ENCODE results near the gene CCNG1. TPM values are rescaled to one million over a fixed set of nuclear protein-coding genes. Genes with fewer than 3 reads are reported as not detected.
A peak's percentile ranks its signal among the peaks of the same experiment; 100 is the strongest.
"Not testable (repeated sequence)": the region's sequence is repeated elsewhere in the genome, so short reads cannot be mapped to it uniquely, and the experiment has no call there.

Gene CCNG1
- total RNA-seq, 1 donor from 2014 or later: 86.8 TPM

GRCh38 chr5:163436515-163436914 is 880 bp upstream of the CCNG1 start:
- intact Hi-C loops (cut with DNase I): loop anchor here (2.0 kb wide), 1 partner anchor 68 kb away; the partner anchor contains the start of gene MAT2B
- DNase-seq (no peak), ATAC-seq (ENCODE audit: poor library complexity) (no peak)

- intact Hi-C loops (cut with DNase I): loop anchor here (2.0 kb wide), 1 partner anchor 68 kb away; the partner anchor contains the start of gene MAT2B
- DNase-seq (no peak), ATAC-seq (ENCODE audit: poor library complexity) (no peak)
Observed at GRCh38 chr5:163437011-163437308, 435 bp upstream of the CCNG1 start.

GRCh38 chr5:163439092-163439425 is 1.7 kb downstream of the CCNG1 start:
- DNase-seq (no peak), ATAC-seq (ENCODE audit: poor library complexity) (no peak)
- intact Hi-C loops (cut with DNase I): no loop called here

- no peak for ATAC-seq (ENCODE audit: poor library complexity)
- DNase-seq: no peak
- intact Hi-C loops (cut with DNase I): no loop called here
Observed at GRCh38 chr5:163440954-163441353, 3.6 kb downstream of the CCNG1 start.

GRCh38 chr5:163444526-163444925 is 7.1 kb downstream of the CCNG1 start:
- intact Hi-C loops (cut with DNase I): no loop called here
- ATAC-seq (ENCODE audit: poor library complexity) (no peak), DNase-seq (no peak)

- intact Hi-C loops (cut with DNase I): no loop called here
- ATAC-seq (ENCODE audit: poor library complexity): peak; percentile 79
- DNase-seq: peak; percentile 42
Observed at GRCh38 chr5:163445345-163445744, 8.0 kb downstream of the CCNG1 start.

- ATAC-seq (ENCODE audit: poor library complexity) (no peak), DNase-seq (no peak)
- intact Hi-C loops (cut with DNase I): no loop called here
Observed at GRCh38 chr5:163447191-163447590, 9.8 kb downstream of the CCNG1 start.

DNA sequence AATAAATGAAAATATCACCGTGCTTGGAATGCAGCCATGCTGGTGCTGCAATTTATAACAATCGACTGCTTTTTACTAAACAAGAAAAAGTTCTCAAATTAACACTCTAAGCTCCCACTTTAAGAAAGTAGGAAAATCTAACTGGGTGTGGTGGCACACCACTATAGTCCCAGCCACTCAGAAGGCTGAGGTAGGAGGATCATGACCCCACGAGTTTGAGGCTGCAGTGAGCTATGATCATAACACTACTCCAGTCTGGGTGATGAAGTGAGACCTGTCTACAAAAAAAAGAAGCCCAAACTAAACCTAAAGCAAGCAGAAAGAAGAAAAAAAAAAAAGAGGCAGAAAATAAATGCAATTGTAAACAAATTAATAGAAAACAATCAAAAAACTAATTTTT is 10.5 kb downstream of the CCNG1 start:
- no peak for ATAC-seq (ENCODE audit: poor library complexity)
- intact Hi-C loops (cut with DNase I): no loop called here

DNA sequence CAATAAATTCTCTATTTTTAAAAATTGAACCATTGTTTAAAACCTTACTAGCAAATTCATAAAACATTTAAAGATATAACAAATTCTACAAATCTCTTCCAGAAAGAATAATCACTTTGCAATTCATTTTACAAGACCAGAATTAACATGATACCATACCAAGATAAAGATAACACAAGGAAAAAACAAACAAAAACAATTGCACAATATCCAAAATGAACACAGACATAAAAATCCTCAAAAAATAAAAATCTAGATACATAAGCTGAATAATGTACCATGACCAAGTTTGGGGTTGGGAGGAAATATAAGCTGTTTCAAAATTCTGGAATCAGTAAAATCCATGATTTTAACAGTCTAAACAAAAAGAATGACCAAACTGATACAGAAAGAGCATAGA is 11.1 kb downstream of the CCNG1 start:
- intact Hi-C loops (cut with DNase I): no loop called here
- no peak for DNase-seq

More for the DNA sequence above, 10.5 kb downstream of the CCNG1 start:
- DNase-seq: no peak

DNA sequence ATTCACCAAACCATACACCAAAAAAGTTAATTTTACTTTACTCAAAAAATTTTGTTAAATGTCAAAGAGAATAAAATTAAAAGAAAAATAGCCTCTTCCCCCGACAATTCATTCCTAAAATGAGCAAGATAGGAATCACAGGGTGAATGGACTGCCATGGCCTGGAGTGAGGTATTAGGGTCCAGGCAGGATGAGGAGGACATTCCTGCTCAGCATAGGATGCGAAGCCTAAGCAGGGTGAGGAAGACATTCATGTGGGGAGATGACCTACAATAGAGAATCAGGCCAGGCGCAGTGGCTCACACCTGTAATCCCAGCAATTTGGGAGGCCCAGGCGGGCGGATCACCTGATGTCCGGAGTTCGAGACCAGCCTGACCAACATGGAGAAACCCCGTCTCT is 14.1 kb downstream of the CCNG1 start:
- DNase-seq (no peak), ATAC-seq (ENCODE audit: poor library complexity) (no peak)
- intact Hi-C loops (cut with DNase I): no loop called here

More for the DNA sequence above, 11.1 kb downstream of the CCNG1 start:
- no peak for ATAC-seq (ENCODE audit: poor library complexity)

DNA sequence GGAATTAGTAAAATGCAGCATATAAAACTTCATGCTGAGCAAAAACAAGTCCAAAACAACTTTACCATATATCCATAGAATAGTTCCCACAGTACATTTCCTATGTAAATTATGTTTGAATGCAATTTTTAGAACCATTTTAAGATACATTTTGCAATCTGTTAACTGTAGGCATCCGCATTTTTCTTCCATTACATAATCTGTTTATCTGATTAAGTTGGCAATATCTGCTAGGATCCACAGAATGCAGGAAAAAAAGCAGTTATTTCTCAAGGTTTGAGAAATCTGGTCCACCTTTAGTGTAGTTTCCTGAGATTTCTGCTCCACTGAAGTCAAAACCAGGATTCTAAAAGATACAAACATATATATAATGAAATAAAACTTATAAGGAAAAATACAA is 16.3 kb downstream of the CCNG1 start:
- DNase-seq (no peak), ATAC-seq (ENCODE audit: poor library complexity) (no peak)
- intact Hi-C loops (cut with DNase I): no loop called here

GRCh38 chr5:163455406-163455805 is 18.0 kb downstream of the CCNG1 start:
- not testable (repeated sequence) for DNase-seq; ATAC-seq (ENCODE audit: poor library complexity)

GRCh38 chr5:163456029-163456589 is 18.7 kb downstream of the CCNG1 start:
- no peak for ATAC-seq (ENCODE audit: poor library complexity)
- no peak for DNase-seq
- intact Hi-C loops (cut with DNase I): no loop called here

More at GRCh38 chr5:163455406-163455805, 18.0 kb downstream of the CCNG1 start:
- intact Hi-C loops (cut with DNase I): not testable (repeated sequence)

DNA sequence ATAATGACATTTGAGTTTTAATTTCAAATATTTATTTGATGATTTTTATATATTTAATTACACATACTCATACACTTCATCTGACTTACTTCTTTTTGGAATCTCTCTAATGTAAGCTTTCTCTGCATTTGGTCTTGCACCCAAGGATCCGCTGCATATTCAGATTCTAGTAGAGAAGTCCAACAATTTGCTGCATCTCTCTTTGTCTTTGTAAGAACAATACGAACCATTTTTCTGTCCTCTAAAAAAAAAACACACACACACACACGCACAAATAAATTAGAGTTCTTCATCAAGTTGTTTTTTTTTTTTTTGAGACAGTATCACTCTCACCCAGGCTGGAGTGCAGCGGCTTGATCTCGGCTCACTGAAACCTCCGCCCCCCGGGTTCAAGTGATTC is 19.4 kb downstream of the CCNG1 start:
- intact Hi-C loops (cut with DNase I): no loop called here
- no peak for DNase-seq
- ATAC-seq (ENCODE audit: poor library complexity): no peak

DNA sequence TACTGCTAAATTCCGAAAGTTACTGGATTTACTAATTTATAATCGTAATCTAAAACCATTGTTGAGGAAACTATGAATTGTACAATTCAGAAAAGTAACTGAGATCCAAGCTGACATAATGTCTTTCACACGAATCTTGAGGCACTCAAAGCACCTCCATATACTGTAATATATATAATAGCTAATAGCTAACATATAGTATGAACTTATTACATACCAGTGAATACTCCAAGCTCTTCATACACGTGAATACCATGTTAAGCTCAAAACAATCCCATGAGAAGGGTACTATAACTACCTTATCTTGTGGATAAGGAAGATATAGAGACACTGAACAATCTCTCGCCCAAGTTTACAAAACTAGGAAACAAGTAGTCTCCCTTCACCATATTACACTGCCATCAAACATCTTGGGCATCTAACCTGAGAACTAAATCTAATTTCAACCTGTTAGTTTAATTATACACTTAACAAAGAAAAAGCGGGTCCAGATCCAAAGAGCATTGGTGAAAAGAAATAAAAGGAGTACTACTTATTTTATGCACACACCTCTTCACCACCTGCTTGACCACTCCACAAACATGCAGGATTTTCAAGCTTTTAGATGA is 21.5 kb downstream of the CCNG1 start:
- intact Hi-C loops (cut with DNase I): no loop called here
- no peak for DNase-seq
- no peak for ATAC-seq (ENCODE audit: poor library complexity)

DNA sequence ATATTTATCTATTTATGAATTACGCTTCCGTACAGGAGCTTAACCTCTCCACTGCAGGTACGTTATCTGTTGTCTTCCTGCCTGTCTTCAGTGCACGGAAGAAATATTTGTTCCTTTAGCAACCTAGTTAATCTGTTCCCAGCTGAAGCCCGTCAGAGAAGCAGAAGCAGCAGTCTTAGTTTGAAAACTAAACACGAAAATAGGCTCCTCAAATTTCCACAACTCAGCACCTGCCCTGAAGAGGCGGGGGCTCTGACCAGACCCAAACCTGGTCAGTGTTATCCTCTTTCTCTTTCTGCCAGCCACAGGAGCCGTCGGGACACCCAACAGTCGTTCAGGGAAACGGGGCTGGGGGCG is 22.0 kb downstream of the CCNG1 start:
- DNase-seq (no peak), ATAC-seq (ENCODE audit: poor library complexity) (no peak)
- intact Hi-C loops (cut with DNase I): no loop called here

DNA sequence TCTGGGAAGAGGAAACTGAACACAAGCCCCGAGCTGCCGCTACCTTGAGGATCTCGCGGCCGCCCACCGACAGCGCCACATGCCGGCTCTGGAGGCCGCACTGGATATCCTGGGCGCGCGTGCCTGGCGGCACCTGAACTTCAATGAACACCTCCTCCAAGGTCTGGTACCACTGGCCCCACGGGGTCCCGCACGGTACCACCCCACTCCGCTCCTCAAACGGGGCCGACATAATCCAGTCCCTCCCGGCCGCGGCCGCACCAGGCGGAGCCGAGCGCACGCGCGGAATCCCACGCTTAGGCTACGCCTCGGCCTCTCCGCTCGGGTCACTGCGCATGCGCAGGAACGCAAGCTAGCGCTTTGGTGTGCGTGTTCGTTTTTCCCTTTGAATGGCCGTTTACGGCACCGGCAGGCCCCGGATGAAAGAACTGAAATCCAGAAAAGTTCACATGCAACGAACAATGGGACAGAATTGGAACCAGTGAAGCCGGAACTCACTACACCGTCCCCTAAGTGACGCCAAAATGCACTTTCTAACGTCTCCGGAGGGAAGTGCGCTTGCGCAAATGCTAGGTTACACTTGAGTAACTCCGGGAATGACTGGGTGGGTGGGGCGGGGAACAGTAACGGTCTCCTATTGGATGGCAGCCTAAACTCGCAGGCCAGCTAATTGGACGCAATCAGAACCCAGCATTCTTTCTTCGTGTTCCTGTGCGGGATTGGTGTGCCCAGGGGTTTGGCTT is 22.6 kb downstream of the CCNG1 start, which contains the start of gene NUDCD2:
Gene NUDCD2, minus strand, starts transcription at position 284 of the 743 bp plus-strand sequence. Its CDS starts 52 bp downstream, at position 232.
- DNase-seq: peak; percentile 98
- peak; percentile 97 for ATAC-seq (ENCODE audit: poor library complexity)
- intact Hi-C loops (cut with DNase I): loop anchor here (2.0 kb wide), 1 partner anchor 45 kb away; the partner anchor contains the start of gene MAT2B

GRCh38 chr5:163460562-163461171 is 23.3 kb downstream of the CCNG1 start, which contains the start of gene HMMR:
Gene HMMR (plus strand): TSS chr5:163460632. CDS start chr5:163460693, 61 bp downstream.
- no peak for DNase-seq
- no peak for ATAC-seq (ENCODE audit: poor library complexity)
- intact Hi-C loops (cut with DNase I): loop anchor here (2.0 kb wide), 1 partner anchor 44 kb away; the partner anchor contains the start of gene MAT2B

- DNase-seq: no peak
- intact Hi-C loops (cut with DNase I): no loop called here
- ATAC-seq (ENCODE audit: poor library complexity): no peak
Observed at GRCh38 chr5:163463063-163463435, 25.7 kb downstream of the CCNG1 start.

DNA sequence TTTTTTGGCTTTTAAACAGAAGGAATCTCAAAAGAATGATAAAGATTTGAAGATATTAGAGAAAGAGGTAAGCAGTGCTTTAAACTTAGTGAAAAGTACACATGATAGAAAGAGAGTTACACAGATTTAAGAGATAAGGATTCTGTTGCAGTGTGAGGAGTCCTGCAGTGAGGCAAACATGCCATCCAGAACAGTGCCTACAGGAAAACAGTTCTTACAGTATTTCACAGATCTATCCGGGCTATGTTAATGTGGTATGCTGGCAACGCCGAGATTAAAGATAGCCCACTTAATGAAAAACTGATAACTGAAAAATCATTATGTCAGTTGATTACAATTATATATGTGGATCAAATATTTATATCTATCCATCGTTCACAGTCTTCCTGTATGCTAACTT is 30.3 kb downstream of the CCNG1 start:
- DNase-seq (no peak), ATAC-seq (ENCODE audit: poor library complexity) (no peak)
- intact Hi-C loops (cut with DNase I): no loop called here

Measured in Right ventricle myocardium superior (tissue), 1 donor.